K562 (cell line): ENCODE results near the gene FITM1. TPM values are rescaled to one million over a fixed set of nuclear protein-coding genes. Genes with fewer than 3 reads are reported as not detected.

Experiments used
- ATAC-seq: fragments of 200-7000 bp; cut with Tn5 transposase; 3 replicates; pipeline ENCODE4 v1.9.1; 2020; ENCODE audit warnings: moderate library complexity
- BruUV-seq: library from RNA; stranded (reverse); fragments of 400-500 nt; replicated peaks from 2 replicates; lab custom pipeline; 2021; lab: Mats Ljungman, UMichigan
- CTCF ChIA-PET: fragments of 300-600 bp; formaldehyde crosslinking; extraction: SDS; loops from one replicate; lab custom pipeline; 2021; ENCODE audit warnings: low intra/inter-chr PET ratio; lab: Yijun Ruan, JAX
- POLR2A ChIA-PET: fragments of 300-600, 350-650 bp; sonication (Branson Sonifier 250); formaldehyde crosslinking; extraction: SDS; loops from one replicate; lab custom pipeline; 2021; ENCODE audit warnings: antibody characterized with exemption, inconsistent platforms; lab: Yijun Ruan, JAX
- DNase-seq, 4 experiments: peaks; one replicate each; pipeline versions ENCODE4 v3.0.0 to v3.0.0-alpha.2; 2011 to 2018; ENCODE audit warnings: low spot score in 3 of 4, mixed read lengths in 3 of 4; ENCODE audit errors: extremely low read depth in 1 of 4
- FAIRE-seq: peaks from 2 replicates; lab custom pipeline; 2011; peaks lifted over from hg19 to GRCh38; lab: Jason Lieb, UNC
- H2AFZ ChIP-seq: 2 replicates; pipeline ENCODE4 v1.6.0; 2011; ENCODE audit warnings: low read depth, low read length, control low read depth, inconsistent platforms
- H3K27ac ChIP-seq: fragments of 200-600 bp; 3 replicates; pipeline ENCODE4 v1.8.0; 2011; ENCODE audit warnings: low read depth, mild to moderate bottlenecking, control low read depth, inconsistent platforms, low read length, moderate library complexity, mixed read lengths; ENCODE audit errors: extremely low read depth
- H3K27me3 ChIP-seq, 2 experiments: fragments of 300-600 bp in 1 of 2; 2 replicates in 1 of 2; 3 replicates in 1 of 2; pipeline versions ENCODE4 v1.6.0 to v1.8.0; 2011; ENCODE audit warnings: inconsistent platforms in 2 of 2, low read length in 2 of 2, mild to moderate bottlenecking in 1 of 2, mixed read lengths in 1 of 2, moderate library complexity in 1 of 2; ENCODE audit not compliant: control insufficient read depth in 2 of 2, insufficient read depth in 2 of 2
- H3K36me3 ChIP-seq: fragments of 300-600 bp; 3 replicates; pipeline ENCODE4 v1.8.0; 2011; ENCODE audit warnings: mild to moderate bottlenecking, low read length, inconsistent platforms; ENCODE audit not compliant: control insufficient read depth, insufficient read depth
- H3K4me1 ChIP-seq, 2 experiments: fragments of 200-600 bp in 1 of 2; replicated peaks in 1 of 2; 2 replicates in 1 of 2; 3 replicates in 1 of 2; pipeline versions ENCODE4 v1.5.1 to v1.8.0; 2011; ENCODE audit warnings: inconsistent platforms in 2 of 2, low read length in 2 of 2, mild to moderate bottlenecking in 1 of 2, mixed read lengths in 1 of 2, moderate library complexity in 1 of 2; ENCODE audit not compliant: control insufficient read depth in 2 of 2, insufficient read depth in 2 of 2
- H3K4me2 ChIP-seq: 2 replicates; pipeline ENCODE4 v1.6.1; 2011; ENCODE audit warnings: low read length, control low read depth, inconsistent platforms, mixed read lengths; ENCODE audit not compliant: insufficient read depth
- H3K4me3 ChIP-seq: fragments of 200-600 bp; sonication (generic), shearing (Covaris generic); 2 replicates; pipeline ENCODE4 v1.5.1; 2016; ENCODE audit warnings: control low read depth, inconsistent platforms
- H3K79me2 ChIP-seq: fragments of 200-600 bp; 3 replicates; pipeline ENCODE4 v1.8.0; 2011; ENCODE audit warnings: low read length, inconsistent platforms; ENCODE audit not compliant: control insufficient read depth, insufficient read depth
- H3K9ac ChIP-seq, 2 experiments: 2 replicates each; pipeline versions ENCODE4 v1.6.0 to v1.6.1; 2011; ENCODE audit warnings: low read depth in 2 of 2, low read length in 2 of 2, control low read depth in 1 of 2, inconsistent platforms in 1 of 2, mild to moderate bottlenecking in 1 of 2, mixed read lengths in 1 of 2; ENCODE audit not compliant: insufficient read depth in 1 of 2
- H3K9me1 ChIP-seq: one replicate; pipeline ENCODE4 v1.6.0; 2011; ENCODE audit warnings: inconsistent platforms, mild to moderate bottlenecking, low read length, moderate library complexity; ENCODE audit not compliant: control insufficient read depth, insufficient read depth
- H3K9me3 ChIP-seq: replicated peaks from 2 replicates; pipeline ENCODE4 v1.5.1; 2011; ENCODE audit warnings: low read depth, low read length, inconsistent platforms; ENCODE audit not compliant: control insufficient read depth, insufficient read depth
- H4K20me1 ChIP-seq: replicated peaks from 2 replicates; pipeline ENCODE4 v1.6.1; 2011; ENCODE audit warnings: low read length, inconsistent platforms, mixed read lengths; ENCODE audit not compliant: control insufficient read depth, insufficient read depth
- CBFA2T3 ChIP-seq: fragments of 450-650 bp; IDR thresholded peaks from 2 replicates; pipeline ENCODE4 v1.6.1; 2017
- CCNT2 ChIP-seq: IDR thresholded peaks from 2 replicates; pipeline ENCODE4 v1.6.1; 2011; ENCODE audit warnings: borderline replicate concordance, low read depth, mild to moderate bottlenecking, moderate library complexity, mixed read lengths, low read length; ENCODE audit not compliant: insufficient read length; ENCODE audit errors: extremely low read depth
- DIDO1 ChIP-seq: fragments of 450-650 bp; IDR thresholded peaks from 2 replicates; pipeline ENCODE4 v1.6.1; 2016; ENCODE audit warnings: low read depth, missing biosample characterization, missing genetic modification characterization
- ERF ChIP-seq: fragments of 450-650 bp; formaldehyde crosslinking; IDR thresholded peaks from 2 replicates; pipeline ENCODE4 v1.4.0; 2020; ENCODE audit warnings: mild to moderate bottlenecking, mixed read lengths
- FOXA3 ChIP-seq, 2 experiments: fragments of 450-650 bp in 1 of 2; sonication (generic) in 1 of 2; formaldehyde crosslinking; IDR thresholded peaks in 1 of 2; conservative IDR thresholded peaks in 1 of 2; 2 replicates each; pipeline versions ENCODE4 v1.4.0 to v1.8.0; 2020 to 2022; ENCODE audit warnings: mild to moderate bottlenecking in 2 of 2, missing genetic modification reagents in 1 of 2
- HDAC6 ChIP-seq: IDR thresholded peaks from 2 replicates; pipeline ENCODE4 v1.6.1; 2012; ENCODE audit warnings: low read depth, mild to moderate bottlenecking, control low read depth, inconsistent platforms, low read length, moderate library complexity
- HIVEP1 ChIP-seq: fragments of 250-450 bp; sonication (Bioruptor Pico); IDR thresholded peaks from 2 replicates; pipeline ENCODE4 v1.4.0; 2020; ENCODE audit warnings: mild to moderate bottlenecking
- NCOA2 ChIP-seq, 2 experiments: fragments of 450-650 bp; IDR thresholded peaks; 2 replicates each; pipeline ENCODE4 v1.6.1; 2018; ENCODE audit warnings: mild to moderate bottlenecking in 2 of 2, moderate library complexity in 1 of 2; ENCODE audit not compliant: partially characterized antibody in 2 of 2
- NFIC ChIP-seq: fragments of 450-650 bp; IDR thresholded peaks from 2 replicates; pipeline ENCODE4 v1.6.1; 2017; ENCODE audit warnings: mild to moderate bottlenecking, inconsistent platforms
- ZBTB17 ChIP-seq: fragments of 450-650 bp; formaldehyde crosslinking; IDR thresholded peaks from 2 replicates; pipeline ENCODE4 v1.4.0; 2020; ENCODE audit warnings: mild to moderate bottlenecking
- ZNF224 ChIP-seq: sonication (generic); formaldehyde crosslinking; IDR thresholded peaks from 2 replicates; pipeline ENCODE4 v1.8.0; 2022; ENCODE audit warnings: mild to moderate bottlenecking, missing genetic modification reagents
- ZNF75A ChIP-seq: fragments of 450-650 bp; formaldehyde crosslinking; IDR thresholded peaks from 2 replicates; pipeline ENCODE4 v1.4.0; 2020; ENCODE audit warnings: mild to moderate bottlenecking
- ZNF76 ChIP-seq: fragments of 250-450 bp; sonication (Bioruptor Pico); IDR thresholded peaks from 2 replicates; pipeline ENCODE4 v1.4.0; 2020; ENCODE audit warnings: mild to moderate bottlenecking, moderate library complexity, borderline replicate concordance
- ZNF830 ChIP-seq: fragments of 250-450 bp; sonication (Bioruptor Pico); IDR thresholded peaks from 2 replicates; pipeline ENCODE4 v1.5.0; 2021; ENCODE audit warnings: mild to moderate bottlenecking
- WGBS: fragments of 100-300 bp; shearing (Covaris generic); methylation state at CpG from one replicate; pipeline ENCODE4 v1.1.6; 2016; ENCODE audit warnings: low coverage, mixed read lengths; ENCODE audit not compliant: insufficient coverage; ENCODE audit errors: missing lambda C conversion rate; 5-methylcytosine and 5-hydroxymethylcytosine counted together
- in situ Hi-C: fragments of 300-500 bp; cut with MboI; formaldehyde crosslinking; loops from 4 replicates; pipeline ENCODE4 v1.15.0; 2018; ENCODE audit warnings: inconsistent platforms, mixed read lengths
- intact Hi-C: fragments of 100-400 bp; cut with micrococcal nuclease; formaldehyde crosslinking; loops from 2 replicates; pipeline ENCODE4 v1.14.2; 2022
- polyA plus RNA-seq, 8 experiments: library from polyadenylated mRNA; depleted of rRNA in 4 of 8; stranded (reverse) in 5 of 8; unstranded in 3 of 8; fragments of >200 nt; fragmentation: Nextera tagmentation in 2 of 8; fragmentation: Illumina TruSeq in 1 of 8; extraction: Ambion mirVana in 2 of 8; extraction: Trizol in 1 of 8; gene quantifications; 2 replicates each; pipeline versions ENCODE4 v1.2.1 to v1.2.3, GENCODE V29; 2011 to 2014; ENCODE audit warnings: inconsistent platforms in 1 of 8, missing spikeins in 1 of 8
- total RNA-seq, 7 experiments: library from RNA; depleted of rRNA in 6 of 7; stranded (reverse); fragments of >200 nt in 6 of 7; fragmentation: Illumina TruSeq in 2 of 7; extraction: Trizol in 2 of 7; gene quantifications; 2 replicates each; pipeline versions ENCODE4 v1.2.1 to v1.2.3, GENCODE V29; 2011 to 2021; ENCODE audit warnings: low replicate concordance in 1 of 7
- TF ChIP-seq, protein P1 (sequence below): fragments of 450-650 bp; IDR thresholded peaks from 2 replicates; pipeline ENCODE4 v1.6.1; 2016; ENCODE audit warnings: antibody characterized with exemption

Gene FITM1
- total and polyA plus RNA-seq, 9 of the 15 experiments (the other 6 are each of a cell fraction or from before 2014, with no cell fraction given) = 0.09 to 0.20 TPM; not detected in 7

DNA sequence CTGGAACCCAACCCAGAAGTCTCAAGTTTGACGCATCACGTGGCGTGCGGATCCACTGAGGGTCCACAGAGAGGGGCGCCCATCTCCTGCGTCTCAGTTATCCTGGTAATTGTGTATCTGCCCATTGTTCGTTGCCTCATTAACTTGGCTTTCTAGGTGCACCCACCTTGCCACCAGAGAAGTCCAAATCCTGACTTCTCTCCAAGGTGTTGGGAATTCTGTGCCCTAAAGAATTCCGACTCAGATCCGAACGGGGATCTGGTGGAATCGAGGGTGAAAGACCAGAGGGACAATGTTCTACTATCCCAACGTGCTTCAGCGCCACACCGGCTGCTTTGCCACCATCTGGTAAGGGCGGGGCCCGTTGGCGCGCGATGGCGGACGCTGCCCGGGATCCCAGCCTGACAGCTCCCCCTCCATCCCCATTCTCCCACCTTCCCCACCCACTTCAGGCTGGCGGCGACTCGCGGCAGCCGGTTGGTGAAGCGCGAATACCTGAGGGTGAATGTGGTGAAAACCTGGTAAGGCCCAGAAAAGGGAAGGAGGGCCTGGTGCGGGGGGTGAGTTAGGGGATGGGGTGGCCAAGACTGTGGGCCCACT is 41.9 kb downstream of the FITM1 start:
- no peak for FAIRE-seq
- no peak for TF ChIP-seq DIDO1 (tag)
- no peak for TF ChIP-seq CCNT2
- TF ChIP-seq ERF (CRISPR knock-in tag) = no peak
- TF ChIP-seq ZNF75A (CRISPR knock-in tag) = no peak
- TF ChIP-seq CBFA2T3 = no peak
- TF ChIP-seq NCOA2 (IDR thresholded peaks at IDR 0.05; ENCODE audit: partially characterized antibody in 2 of 2) = no peak
- TF ChIP-seq NFIC = no peak
- TF ChIP-seq ZNF830 (CRISPR knock-in tag) = no peak
- TF ChIP-seq HIVEP1 = no peak
- no peak for TF ChIP-seq ZNF76
- TF ChIP-seq, protein P1, sequence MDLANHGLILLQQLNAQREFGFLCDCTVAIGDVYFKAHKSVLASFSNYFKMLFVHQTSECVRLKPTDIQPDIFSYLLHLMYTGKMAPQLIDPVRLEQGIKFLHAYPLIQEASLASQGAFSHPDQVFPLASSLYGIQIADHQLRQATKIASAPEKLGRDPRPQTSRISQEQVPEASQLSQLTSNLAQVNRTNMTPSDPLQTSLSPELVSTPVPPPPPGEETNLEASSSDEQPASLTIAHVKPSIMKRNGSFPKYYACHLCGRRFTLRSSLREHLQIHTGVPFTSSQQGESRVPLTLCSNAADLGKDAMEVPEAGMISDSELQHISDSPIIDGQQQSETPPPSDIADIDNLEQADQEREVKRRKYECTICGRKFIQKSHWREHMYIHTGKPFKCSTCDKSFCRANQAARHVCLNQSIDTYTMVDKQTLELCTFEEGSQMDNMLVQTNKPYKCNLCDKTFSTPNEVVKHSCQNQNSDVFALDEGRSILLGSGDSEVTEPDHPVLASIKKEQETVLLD = no peak
- TF ChIP-seq ZBTB17 (CRISPR knock-in tag) = no peak
- TF ChIP-seq ZNF224 (CRISPR knock-in tag) = no peak
- TF ChIP-seq FOXA3 (CRISPR knock-in tag; conservative IDR thresholded peaks at IDR 0.05 in 1 of 2, IDR thresholded peaks at IDR 0.05 in 1 of 2) = no peak
- no peak for TF ChIP-seq HDAC6
- no peaks in the 10 kb centered on the region; the same call in 2 of the 3 replicates for H3K36me3 ChIP-seq
- H3K9ac ChIP-seq = no peak overlapping the region
- no peak overlapping the region for H3K4me2 ChIP-seq
- H4K20me1 ChIP-seq = no peaks in the 10 kb centered on the region
- H2AFZ ChIP-seq = no peak overlapping the region
- H3K4me3 ChIP-seq = no peak overlapping the region
- H3K27ac ChIP-seq = no peak overlapping the region
- H3K9me3 ChIP-seq = no peaks in the 10 kb centered on the region
- H3K79me2 ChIP-seq = no peaks in the 10 kb centered on the region
- ChIA-PET CTCF (no interaction called here), POLR2A (interaction anchor here (0.5 to 1.3 kb wide), 3 partner anchors 11 to 43 kb away, joined by 3 to 7 read pairs (median 3); partner anchors contain the start of genes IRF9, MDP1 and PSME1)
- intact Hi-C loops = no loop called here
- no peaks in the 10 kb centered on the region; a peak in 3 of 5 replicates for H3K4me1 ChIP-seq
- no TSS peak for BruUV-seq
- DNase-seq = no peak
- in situ Hi-C loops = no loop called here
- H3K9me1 ChIP-seq = no peaks in the 10 kb centered on the region
- no peak for ATAC-seq
- no peaks in the 10 kb centered on the region for H3K27me3 ChIP-seq
- 90% methylated on average over 19 of the region's 30 CpGs for WGBS
